ENCODE measurements around the gene TNS1.
"Not testable (repeated sequence)": the region's sequence is repeated elsewhere in the genome, so short reads cannot be mapped to it uniquely, and the experiment has no call there.

Gene TNS1

GRCh38 chr2:218036371-218036770, 33.6 kb upstream of the TNS1 start:
- Histone ChIP-seq H3K9me3 (ENCODE audit: control insufficient read depth in 5 of 5, low read length in 5 of 5) (no peaks in the 10 kb centered on the region), H3K4me3 (ENCODE audit: low read depth in 1 of 5, low read length in 5 of 5) (no peak overlapping the region), H3K36me3 (ENCODE audit: control insufficient read depth in 5 of 5, insufficient read depth in 5 of 5, low read length in 5 of 5) (no peaks in the 10 kb centered on the region), H3K27ac (ENCODE audit: low read depth, low read length) (no peak overlapping the region), H3K27me3 (ENCODE audit: control insufficient read depth in 5 of 5, insufficient read depth in 4 of 5, low read length in 5 of 5) (peaks cover 0 to 6% (median 0%) of the 10 kb centered on the region in 5 donors), H3K4me1 (ENCODE audit: control insufficient read depth in 5 of 5, insufficient read depth in 5 of 5, low read length in 5 of 5) (peaks cover 0 to 32% (median 26%) of the 10 kb centered on the region in 5 donors), H3K9ac (ENCODE audit: low read length in 5 of 5) (no peak overlapping the region)

DNA sequence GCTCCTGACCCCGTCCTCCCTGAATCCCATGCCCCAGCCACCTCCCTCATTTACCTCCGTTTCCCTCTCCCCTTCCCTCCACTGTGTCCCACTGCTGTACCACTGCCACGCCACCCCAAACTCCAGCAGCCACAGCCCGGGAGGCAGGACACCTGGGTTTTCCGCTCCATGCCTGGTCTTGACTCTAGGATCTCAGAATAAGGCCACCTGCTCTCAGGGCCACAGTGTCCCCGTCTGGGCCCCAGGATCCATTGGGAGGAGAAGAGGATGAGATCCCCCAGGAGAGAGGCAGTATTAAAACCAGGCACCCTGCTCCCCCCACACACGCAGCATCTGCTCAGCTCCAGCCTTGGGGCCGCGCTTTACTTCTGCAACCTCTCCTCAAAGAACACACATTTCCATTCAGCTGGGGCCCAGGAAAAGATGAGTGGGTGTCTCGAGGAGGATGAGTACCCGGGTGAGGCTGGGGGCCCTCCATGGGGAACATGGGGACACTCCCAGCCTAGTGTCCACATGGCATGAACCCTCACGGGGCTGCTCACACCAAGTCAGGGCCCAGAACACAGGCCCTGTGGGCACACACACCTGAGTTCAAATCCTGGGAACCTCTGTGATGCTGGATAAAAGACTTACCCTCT, 32.8 kb upstream of the TNS1 start:
- H3K9ac ChIP-seq (ENCODE audit: low read length in 5 of 5) = no peak overlapping the region
- peaks cover 0 to 34% (median 29%) of the 10 kb centered on the region in 5 donors for H3K4me1 ChIP-seq (ENCODE audit: control insufficient read depth in 5 of 5, insufficient read depth in 5 of 5, low read length in 5 of 5)
- H3K27ac ChIP-seq (ENCODE audit: low read depth, low read length) = no peak overlapping the region
- H3K4me3 ChIP-seq (ENCODE audit: low read depth in 1 of 5, low read length in 5 of 5) = peak overlapping the region in 1 of 5 donors; percentile 49
- H3K9me3 ChIP-seq (ENCODE audit: control insufficient read depth in 5 of 5, low read length in 5 of 5) = no peaks in the 10 kb centered on the region
- H3K27me3 ChIP-seq (ENCODE audit: control insufficient read depth in 5 of 5, insufficient read depth in 4 of 5, low read length in 5 of 5) = peaks cover 0 to 6% (median 0%) of the 10 kb centered on the region in 5 donors
- no peaks in the 10 kb centered on the region for H3K36me3 ChIP-seq (ENCODE audit: control insufficient read depth in 5 of 5, insufficient read depth in 5 of 5, low read length in 5 of 5)

DNA sequence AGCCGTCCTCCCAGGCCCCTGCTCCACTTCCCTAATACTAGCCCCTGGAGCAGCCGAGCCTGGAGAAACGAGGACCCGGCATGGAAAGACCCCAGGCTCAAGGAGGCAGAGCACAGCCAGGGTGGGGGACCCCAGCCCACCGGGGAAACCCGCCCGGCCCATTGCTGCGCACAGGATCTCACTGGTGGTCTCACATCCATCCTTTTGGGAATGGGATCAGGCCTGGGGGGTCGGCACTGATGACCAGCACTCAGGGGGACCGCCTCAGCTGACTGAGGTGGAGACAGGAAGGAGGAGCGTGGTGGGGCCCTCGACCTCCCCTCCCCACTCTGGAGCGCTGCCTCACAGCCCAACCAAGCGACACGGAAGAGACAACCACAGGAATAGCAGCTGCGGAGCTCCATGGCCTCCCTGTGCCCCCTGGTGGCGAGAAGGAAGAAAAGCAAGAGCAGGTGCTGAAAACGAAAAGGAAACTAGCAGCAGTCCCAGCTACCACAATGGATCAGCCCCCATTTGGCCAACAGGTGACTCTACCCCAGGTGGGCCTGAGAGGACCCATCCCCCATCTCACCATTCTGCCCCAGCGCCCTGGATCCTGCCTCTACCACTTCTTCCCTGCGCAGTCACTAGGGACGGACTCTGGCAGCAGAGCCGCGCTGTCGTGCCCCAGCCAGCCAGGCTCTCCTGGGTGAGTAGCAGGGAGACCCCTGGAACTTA, 31.9 kb upstream of the TNS1 start:
- Histone ChIP-seq H3K9ac (ENCODE audit: low read length in 5 of 5) (peak overlapping the region in 1 of 5 donors; percentile 15), H3K4me1 (ENCODE audit: control insufficient read depth in 5 of 5, insufficient read depth in 5 of 5, low read length in 5 of 5) (peaks cover under 1 to 41% (median 33%) of the 10 kb centered on the region in 5 donors), H3K4me3 (ENCODE audit: low read depth in 1 of 5, low read length in 5 of 5) (peak overlapping the region; percentile 45 to 58 (median 53))
- not testable (repeated sequence) for H3K27ac ChIP-seq (ENCODE audit: low read depth, low read length); H3K9me3 ChIP-seq (ENCODE audit: control insufficient read depth in 5 of 5, low read length in 5 of 5); H3K36me3 ChIP-seq (ENCODE audit: control insufficient read depth in 5 of 5, insufficient read depth in 5 of 5, low read length in 5 of 5); H3K27me3 ChIP-seq (ENCODE audit: control insufficient read depth in 5 of 5, insufficient read depth in 4 of 5, low read length in 5 of 5)

- Histone ChIP-seq H3K9me3 (ENCODE audit: control insufficient read depth in 5 of 5, low read length in 5 of 5) (no peaks in the 10 kb centered on the region), H3K27me3 (ENCODE audit: control insufficient read depth in 5 of 5, insufficient read depth in 4 of 5, low read length in 5 of 5) (peaks cover 0 to 6% (median 0%) of the 10 kb centered on the region in 5 donors), H3K9ac (ENCODE audit: low read length in 5 of 5) (peak overlapping the region in 1 of 5 donors; percentile 15), H3K4me1 (ENCODE audit: control insufficient read depth in 5 of 5, insufficient read depth in 5 of 5, low read length in 5 of 5) (peaks cover 2 to 49% (median 41%) of the 10 kb centered on the region in 5 donors), H3K4me3 (ENCODE audit: low read depth in 1 of 5, low read length in 5 of 5) (peak overlapping the region in 3 of 5 donors; percentile 32 to 58 (median 54)), H3K36me3 (ENCODE audit: control insufficient read depth in 5 of 5, insufficient read depth in 5 of 5, low read length in 5 of 5) (no peaks in the 10 kb centered on the region), H3K27ac (ENCODE audit: low read depth, low read length) (no peak overlapping the region)
Measured at GRCh38 chr2:218033590-218034496, 31.0 kb upstream of the TNS1 start.

DNA sequence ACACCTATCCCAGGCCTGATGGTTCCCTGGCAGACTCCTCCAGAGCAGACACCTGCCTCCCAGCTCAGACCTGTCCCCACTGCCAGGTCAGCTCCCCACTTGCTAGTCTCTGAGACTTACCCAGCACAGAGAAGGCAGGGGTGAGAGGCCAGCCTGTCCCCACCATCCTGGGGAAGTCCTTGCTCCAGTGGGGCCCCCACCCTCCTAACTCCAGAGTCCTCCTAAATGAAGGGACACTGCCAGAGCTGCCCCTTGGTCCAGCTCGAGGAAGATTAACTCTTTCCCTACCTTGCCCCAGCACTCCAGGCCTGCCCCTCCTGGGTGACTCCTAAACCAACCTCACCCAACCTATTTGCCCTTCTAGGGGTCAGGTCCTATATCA, 30.4 kb upstream of the TNS1 start:
- H3K4me1 ChIP-seq (ENCODE audit: control insufficient read depth in 5 of 5, insufficient read depth in 5 of 5, low read length in 5 of 5) = peaks cover 2 to 53% (median 47%) of the 10 kb centered on the region in 5 donors
- H3K4me3 ChIP-seq (ENCODE audit: low read depth in 1 of 5, low read length in 5 of 5) = peak overlapping the region in 2 of 5 donors; percentile 32 to 54
- no peaks in the 10 kb centered on the region for H3K36me3 ChIP-seq (ENCODE audit: control insufficient read depth in 5 of 5, insufficient read depth in 5 of 5, low read length in 5 of 5)
- H3K9ac ChIP-seq (ENCODE audit: low read length in 5 of 5) = no peak overlapping the region
- no peaks in the 10 kb centered on the region for H3K9me3 ChIP-seq (ENCODE audit: control insufficient read depth in 5 of 5, low read length in 5 of 5)
- no peak overlapping the region for H3K27ac ChIP-seq (ENCODE audit: low read depth, low read length)
- peaks cover 0 to 6% (median 0%) of the 10 kb centered on the region in 5 donors for H3K27me3 ChIP-seq (ENCODE audit: control insufficient read depth in 5 of 5, insufficient read depth in 4 of 5, low read length in 5 of 5)

- Histone ChIP-seq H3K36me3 (ENCODE audit: control insufficient read depth in 5 of 5, insufficient read depth in 5 of 5, low read length in 5 of 5) (no peaks in the 10 kb centered on the region), H3K9ac (ENCODE audit: low read length in 5 of 5) (no peak overlapping the region), H3K27me3 (ENCODE audit: control insufficient read depth in 5 of 5, insufficient read depth in 4 of 5, low read length in 5 of 5) (peaks cover 0 to 6% (median 0%) of the 10 kb centered on the region in 5 donors), H3K9me3 (ENCODE audit: control insufficient read depth in 5 of 5, low read length in 5 of 5) (no peaks in the 10 kb centered on the region), H3K27ac (ENCODE audit: low read depth, low read length) (no peak overlapping the region), H3K4me1 (ENCODE audit: control insufficient read depth in 5 of 5, insufficient read depth in 5 of 5, low read length in 5 of 5) (peaks cover 2 to 53% (median 47%) of the 10 kb centered on the region in 5 donors), H3K4me3 (ENCODE audit: low read depth in 1 of 5, low read length in 5 of 5) (peak overlapping the region in 3 of 5 donors; percentile 1 to 54 (median 32))
Measured at GRCh38 chr2:218032336-218033171, 29.8 kb upstream of the TNS1 start.

DNA sequence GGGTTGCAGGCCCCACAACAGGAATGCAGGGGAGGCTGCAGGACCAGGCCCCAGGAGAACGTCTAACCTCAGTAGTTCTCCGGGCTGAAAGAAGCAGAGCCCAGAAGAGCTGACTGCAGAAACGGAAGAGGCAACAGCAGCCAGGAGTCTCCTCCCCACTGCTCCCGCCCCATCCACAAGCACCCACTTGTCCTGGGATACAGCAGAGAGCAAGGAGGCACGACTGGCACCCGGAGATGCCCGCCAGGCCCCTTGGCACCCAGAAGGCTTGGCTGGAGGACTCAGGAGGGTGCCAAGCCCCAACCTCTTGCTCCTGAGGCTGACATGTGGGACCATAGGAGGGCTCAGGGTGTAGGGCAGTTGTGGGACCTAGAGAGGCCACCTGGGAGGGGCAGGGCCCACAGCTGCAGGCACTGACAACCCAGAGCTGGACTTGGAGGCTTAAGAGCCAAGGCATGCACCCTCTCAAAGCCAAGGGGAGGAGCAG, 29.0 kb upstream of the TNS1 start:
- Histone ChIP-seq H3K9ac (ENCODE audit: low read length in 5 of 5) (no peak overlapping the region), H3K27me3 (ENCODE audit: control insufficient read depth in 5 of 5, insufficient read depth in 4 of 5, low read length in 5 of 5) (peaks cover 0 to 6% (median 0%) of the 10 kb centered on the region in 5 donors), H3K9me3 (ENCODE audit: control insufficient read depth in 5 of 5, low read length in 5 of 5) (no peaks in the 10 kb centered on the region), H3K4me3 (ENCODE audit: low read depth in 1 of 5, low read length in 5 of 5) (peak overlapping the region in 1 of 5 donors; percentile 1), H3K36me3 (ENCODE audit: control insufficient read depth in 5 of 5, insufficient read depth in 5 of 5, low read length in 5 of 5) (no peaks in the 10 kb centered on the region), H3K4me1 (ENCODE audit: control insufficient read depth in 5 of 5, insufficient read depth in 5 of 5, low read length in 5 of 5) (peaks cover 2 to 54% (median 47%) of the 10 kb centered on the region in 5 donors), H3K27ac (ENCODE audit: low read depth, low read length) (no peak overlapping the region)

DNA sequence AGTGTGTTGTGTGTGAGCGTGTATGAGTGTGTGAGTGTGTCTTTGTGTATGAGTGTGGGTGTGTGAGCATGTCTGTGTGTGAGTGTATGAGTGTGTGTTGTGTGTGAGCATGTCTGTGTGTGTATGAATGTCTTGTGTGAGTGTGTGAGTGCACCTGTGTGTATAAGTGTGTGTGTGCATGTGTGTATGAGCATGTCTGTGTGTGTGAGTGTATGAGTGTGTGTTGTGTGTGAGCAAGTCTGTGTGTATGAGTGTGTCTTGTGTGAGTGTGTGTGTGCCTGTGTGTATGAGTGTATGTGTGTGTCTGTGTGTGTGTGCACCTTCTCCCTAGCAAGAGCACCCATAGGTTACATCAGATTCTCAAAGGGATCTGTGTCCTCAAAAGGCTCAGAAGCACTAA, 28.5 kb upstream of the TNS1 start:
- H3K4me3 ChIP-seq (ENCODE audit: low read depth in 1 of 5, low read length in 5 of 5) = peak overlapping the region in 1 of 5 donors; percentile 1
- H3K27me3 ChIP-seq (ENCODE audit: control insufficient read depth in 5 of 5, insufficient read depth in 4 of 5, low read length in 5 of 5) = peaks cover 0 to 6% (median 0%) of the 10 kb centered on the region in 5 donors
- no peak overlapping the region for H3K27ac ChIP-seq (ENCODE audit: low read depth, low read length)
- H3K4me1 ChIP-seq (ENCODE audit: control insufficient read depth in 5 of 5, insufficient read depth in 5 of 5, low read length in 5 of 5) = peaks cover 2 to 58% (median 47%) of the 10 kb centered on the region in 5 donors
- no peaks in the 10 kb centered on the region for H3K9me3 ChIP-seq (ENCODE audit: control insufficient read depth in 5 of 5, low read length in 5 of 5)
- no peaks in the 10 kb centered on the region for H3K36me3 ChIP-seq (ENCODE audit: control insufficient read depth in 5 of 5, insufficient read depth in 5 of 5, low read length in 5 of 5)
- no peak overlapping the region for H3K9ac ChIP-seq (ENCODE audit: low read length in 5 of 5)

All from subcutaneous abdominal adipose tissue (tissue), 5 donors.